HG02884 (cell line): ENCODE results near the gene SORCS2.

Experiments
- ATAC-seq: cut with Tn5 transposase; IDR thresholded peaks from one replicate; pipeline ENCODE4 v1.9.1; 2021; ENCODE audit warnings: mild to moderate bottlenecking, moderate library complexity; ENCODE audit not compliant: unreplicated experiment

Gene SORCS2

GRCh38 chr4:7487502-7487901, 295.2 kb downstream of the SORCS2 start:
- ATAC-seq = no peak

- ATAC-seq = no peak
These were observed 295.8 kb downstream of the SORCS2 start for GRCh38 chr4:7487998-7488671.

GRCh38 chr4:7491915-7492314, 299.6 kb downstream of the SORCS2 start:
- ATAC-seq = no peak

GRCh38 chr4:7498446-7499200, 306.3 kb downstream of the SORCS2 start:
- ATAC-seq = no peak

- ATAC-seq = no peak
These were observed 307.3 kb downstream of the SORCS2 start for GRCh38 chr4:7499661-7500060.

GRCh38 chr4:7500404-7500803, 308.1 kb downstream of the SORCS2 start:
- ATAC-seq = no peak

- ATAC-seq = no peak
These were observed 309.0 kb downstream of the SORCS2 start for GRCh38 chr4:7501314-7501713.

GRCh38 chr4:7501873-7502272, 309.5 kb downstream of the SORCS2 start:
- ATAC-seq = no peak

- no peak for ATAC-seq
These were observed 311.4 kb downstream of the SORCS2 start for GRCh38 chr4:7503559-7504249.

GRCh38 chr4:7505116-7505900, 313.0 kb downstream of the SORCS2 start:
- ATAC-seq = no peak

- ATAC-seq = no peak
These were observed 313.8 kb downstream of the SORCS2 start for GRCh38 chr4:7506119-7506518.

GRCh38 chr4:7506572-7506971, 314.2 kb downstream of the SORCS2 start:
- no peak for ATAC-seq

- ATAC-seq = no peak
These were observed 315.0 kb downstream of the SORCS2 start for GRCh38 chr4:7507381-7507780.

GRCh38 chr4:7510066-7510465, 317.7 kb downstream of the SORCS2 start:
- no peak for ATAC-seq

- no peak for ATAC-seq
These were observed 318.2 kb downstream of the SORCS2 start for GRCh38 chr4:7510538-7510937.

GRCh38 chr4:7511525-7511924, 319.2 kb downstream of the SORCS2 start:
- ATAC-seq = no peak

GRCh38 chr4:7512428-7512827, 320.1 kb downstream of the SORCS2 start:
- no peak for ATAC-seq

GRCh38 chr4:7512946-7513345, 320.6 kb downstream of the SORCS2 start:
- no peak for ATAC-seq

- ATAC-seq = no peak
These were observed 321.3 kb downstream of the SORCS2 start for GRCh38 chr4:7513671-7514070.

GRCh38 chr4:7514281-7514680, 321.9 kb downstream of the SORCS2 start:
- ATAC-seq = no peak

GRCh38 chr4:7514789-7515188, 322.5 kb downstream of the SORCS2 start:
- no peak for ATAC-seq
